ENCODE measurements around the gene PAM16.
A peak's percentile ranks its signal among the peaks of the same experiment; 100 is the strongest.

The PAM16 gene

GRCh38 chr16:4383591-4384444 is 32.7 kb upstream of the PAM16 start:
- DNase-seq (ENCODE audit: low read depth in 2 of 2) = no peak

GRCh38 chr16:4382795-4383357 is 31.8 kb upstream of the PAM16 start:
- DNase-seq (ENCODE audit: low read depth in 2 of 2) = no peak

GRCh38 chr16:4381935-4382794 is 31.0 kb upstream of the PAM16 start:
- DNase-seq (ENCODE audit: low read depth in 2 of 2) = no peak

- DNase-seq (ENCODE audit: low read depth in 2 of 2) = no peak
These were observed 30.2 kb upstream of the PAM16 start for GRCh38 chr16:4381072-4381934.

GRCh38 chr16:4380119-4381063 is 29.3 kb upstream of the PAM16 start:
- no peak for DNase-seq (ENCODE audit: low read depth in 2 of 2)

GRCh38 chr16:4378999-4379690 is 28.0 kb upstream of the PAM16 start:
- DNase-seq (ENCODE audit: low read depth in 2 of 2) = no peak

GRCh38 chr16:4378161-4378666 is 27.1 kb upstream of the PAM16 start:
- DNase-seq (ENCODE audit: low read depth in 2 of 2) = no peak

GRCh38 chr16:4377573-4378154 is 26.5 kb upstream of the PAM16 start:
- DNase-seq (ENCODE audit: low read depth in 2 of 2) = no peak

- DNase-seq (ENCODE audit: low read depth in 2 of 2) = no peak
These were observed 25.9 kb upstream of the PAM16 start for GRCh38 chr16:4376893-4377572.

- DNase-seq (ENCODE audit: low read depth in 2 of 2) = no peak
These were observed 25.2 kb upstream of the PAM16 start for GRCh38 chr16:4376126-4376892.

- no peak for DNase-seq (ENCODE audit: low read depth in 2 of 2)
These were observed 24.6 kb upstream of the PAM16 start for GRCh38 chr16:4375717-4376116.

- DNase-seq (ENCODE audit: low read depth in 2 of 2) = no peak
These were observed 23.0 kb upstream of the PAM16 start for GRCh38 chr16:4373909-4374742.

- DNase-seq (ENCODE audit: low read depth in 2 of 2) = no peak
These were observed 22.3 kb upstream of the PAM16 start for GRCh38 chr16:4373356-4373908.

- DNase-seq (ENCODE audit: low read depth in 2 of 2) = no peak
These were observed 21.6 kb upstream of the PAM16 start for GRCh38 chr16:4372578-4373355.

GRCh38 chr16:4372001-4372577 is 21.0 kb upstream of the PAM16 start:
- peak in 1 of 2 donors; percentile 12 for DNase-seq (ENCODE audit: low read depth in 2 of 2)

All from stimulated activated CD4-positive, alpha-beta T cell treated with anti-CD3 and anti-CD28 coated beads, Interleukin-1b, Interleukin-23, amount 100 ng/mL, for 4 hours (primary cell).